ENCODE data around the gene FCN1.

FCN1 gene

GRCh38 chr9:134913713-134914500 lies 3.8 kb downstream of the FCN1 start:
- Histone ChIP-seq H3K27ac (ENCODE audit: low read depth, low read length) (no peak overlapping the region), H3K36me3 (ENCODE audit: control insufficient read depth, insufficient read depth, low read length) (no peaks in the 10 kb centered on the region), H3K4me1 (ENCODE audit: control insufficient read depth, insufficient read depth, low read length) (no peaks in the 10 kb centered on the region), H3K9ac (ENCODE audit: low read length) (no peak overlapping the region), H3K4me3 (ENCODE audit: low read length) (no peak overlapping the region), H3K27me3 (ENCODE audit: control insufficient read depth, insufficient read depth, low read length) (no peaks in the 10 kb centered on the region)

- no peaks in the 10 kb centered on the region for H3K36me3 ChIP-seq (ENCODE audit: control insufficient read depth, insufficient read depth, low read length)
- no peak overlapping the region for H3K27ac ChIP-seq (ENCODE audit: low read depth, low read length)
- no peaks in the 10 kb centered on the region for H3K4me1 ChIP-seq (ENCODE audit: control insufficient read depth, insufficient read depth, low read length)
- H3K4me3 ChIP-seq (ENCODE audit: low read length) = no peak overlapping the region
- no peaks in the 10 kb centered on the region for H3K27me3 ChIP-seq (ENCODE audit: control insufficient read depth, insufficient read depth, low read length)
- H3K9ac ChIP-seq (ENCODE audit: low read length) = no peak overlapping the region
Measured at GRCh38 chr9:134913041-134913712, 4.5 kb downstream of the FCN1 start.

GRCh38 chr9:134912126-134912840 lies 5.4 kb downstream of the FCN1 start:
- Histone ChIP-seq H3K9ac (ENCODE audit: low read length) (no peak overlapping the region), H3K4me3 (ENCODE audit: low read length) (no peak overlapping the region), H3K4me1 (ENCODE audit: control insufficient read depth, insufficient read depth, low read length) (no peaks in the 10 kb centered on the region), H3K27me3 (ENCODE audit: control insufficient read depth, insufficient read depth, low read length) (no peaks in the 10 kb centered on the region), H3K27ac (ENCODE audit: low read depth, low read length) (no peak overlapping the region), H3K36me3 (ENCODE audit: control insufficient read depth, insufficient read depth, low read length) (no peaks in the 10 kb centered on the region)

GRCh38 chr9:134909511-134910481 lies 7.9 kb downstream of the FCN1 start:
- Histone ChIP-seq H3K4me3 (ENCODE audit: low read length) (no peak overlapping the region), H3K36me3 (ENCODE audit: control insufficient read depth, insufficient read depth, low read length) (no peaks in the 10 kb centered on the region), H3K27ac (ENCODE audit: low read depth, low read length) (no peak overlapping the region), H3K4me1 (ENCODE audit: control insufficient read depth, insufficient read depth, low read length) (no peaks in the 10 kb centered on the region), H3K27me3 (ENCODE audit: control insufficient read depth, insufficient read depth, low read length) (no peaks in the 10 kb centered on the region), H3K9ac (ENCODE audit: low read length) (no peak overlapping the region)

GRCh38 chr9:134908524-134909309 lies 9.0 kb downstream of the FCN1 start:
- Histone ChIP-seq H3K27ac (ENCODE audit: low read depth, low read length) (no peak overlapping the region), H3K4me1 (ENCODE audit: control insufficient read depth, insufficient read depth, low read length) (no peaks in the 10 kb centered on the region), H3K9ac (ENCODE audit: low read length) (no peak overlapping the region), H3K36me3 (ENCODE audit: control insufficient read depth, insufficient read depth, low read length) (no peaks in the 10 kb centered on the region), H3K4me3 (ENCODE audit: low read length) (no peak overlapping the region), H3K27me3 (ENCODE audit: control insufficient read depth, insufficient read depth, low read length) (no peaks in the 10 kb centered on the region)

GRCh38 chr9:134902936-134903335 lies 14.8 kb downstream of the FCN1 start:
- no peak overlapping the region for H3K4me3 ChIP-seq (ENCODE audit: low read length)
- no peaks in the 10 kb centered on the region for H3K27me3 ChIP-seq (ENCODE audit: control insufficient read depth, insufficient read depth, low read length)
- H3K36me3 ChIP-seq (ENCODE audit: control insufficient read depth, insufficient read depth, low read length) = no peaks in the 10 kb centered on the region
- H3K27ac ChIP-seq (ENCODE audit: low read depth, low read length) = no peak overlapping the region
- no peaks in the 10 kb centered on the region for H3K4me1 ChIP-seq (ENCODE audit: control insufficient read depth, insufficient read depth, low read length)
- H3K9ac ChIP-seq (ENCODE audit: low read length) = no peak overlapping the region

GRCh38 chr9:134899818-134900217 lies 17.9 kb downstream of the FCN1 start:
- no peak overlapping the region for H3K9ac ChIP-seq (ENCODE audit: low read length)
- no peak overlapping the region for H3K27ac ChIP-seq (ENCODE audit: low read depth, low read length)
- no peaks in the 10 kb centered on the region for H3K4me1 ChIP-seq (ENCODE audit: control insufficient read depth, insufficient read depth, low read length)
- no peaks in the 10 kb centered on the region for H3K27me3 ChIP-seq (ENCODE audit: control insufficient read depth, insufficient read depth, low read length)
- no peak overlapping the region for H3K4me3 ChIP-seq (ENCODE audit: low read length)
- H3K36me3 ChIP-seq (ENCODE audit: control insufficient read depth, insufficient read depth, low read length) = no peaks in the 10 kb centered on the region

- no peaks in the 10 kb centered on the region for H3K4me1 ChIP-seq (ENCODE audit: control insufficient read depth, insufficient read depth, low read length)
- no peaks in the 10 kb centered on the region for H3K36me3 ChIP-seq (ENCODE audit: control insufficient read depth, insufficient read depth, low read length)
- no peaks in the 10 kb centered on the region for H3K27me3 ChIP-seq (ENCODE audit: control insufficient read depth, insufficient read depth, low read length)
- H3K27ac ChIP-seq (ENCODE audit: low read depth, low read length) = no peak overlapping the region
- no peak overlapping the region for H3K9ac ChIP-seq (ENCODE audit: low read length)
- H3K4me3 ChIP-seq (ENCODE audit: low read length) = no peak overlapping the region
Measured at GRCh38 chr9:134899168-134899567, 18.5 kb downstream of the FCN1 start.

GRCh38 chr9:134898319-134898718 lies 19.4 kb downstream of the FCN1 start:
- Histone ChIP-seq H3K4me1 (ENCODE audit: control insufficient read depth, insufficient read depth, low read length) (no peaks in the 10 kb centered on the region), H3K4me3 (ENCODE audit: low read length) (no peak overlapping the region), H3K9ac (ENCODE audit: low read length) (no peak overlapping the region), H3K27ac (ENCODE audit: low read depth, low read length) (no peak overlapping the region), H3K36me3 (ENCODE audit: control insufficient read depth, insufficient read depth, low read length) (no peaks in the 10 kb centered on the region), H3K27me3 (ENCODE audit: control insufficient read depth, insufficient read depth, low read length) (no peaks in the 10 kb centered on the region)

GRCh38 chr9:134897584-134898170 lies 20.0 kb downstream of the FCN1 start:
- H3K4me3 ChIP-seq (ENCODE audit: low read length) = no peak overlapping the region
- no peak overlapping the region for H3K27ac ChIP-seq (ENCODE audit: low read depth, low read length)
- H3K9ac ChIP-seq (ENCODE audit: low read length) = no peak overlapping the region
- H3K4me1 ChIP-seq (ENCODE audit: control insufficient read depth, insufficient read depth, low read length) = no peaks in the 10 kb centered on the region
- no peaks in the 10 kb centered on the region for H3K27me3 ChIP-seq (ENCODE audit: control insufficient read depth, insufficient read depth, low read length)
- H3K36me3 ChIP-seq (ENCODE audit: control insufficient read depth, insufficient read depth, low read length) = no peaks in the 10 kb centered on the region
